B cell (primary cell): Measurements from ENCODE around the gene HMBS. TPM values are rescaled to one million over a fixed set of nuclear protein-coding genes. Genes with fewer than 3 reads are reported as not detected.

ENCODE experiments used
- ATAC-seq: fragments of 200-7000 bp; cut with Tn5 transposase; one replicate; pipeline ENCODE4 v1.10.0; 2021; ENCODE audit warnings: low read depth, mild to moderate bottlenecking, moderate number of reproducible peaks, moderate library complexity
- CTCF ChIA-PET: fragments of 350-600 bp; sonication (Branson Sonifier 250); formaldehyde crosslinking; loops from one replicate; lab custom pipeline; 2021; ENCODE audit warnings: antibody characterized with exemption, inconsistent platforms; lab: Charles Lee
- POLR2A ChIA-PET: fragments of 350-600 bp; sonication (Branson Sonifier 250); formaldehyde crosslinking; loops from one replicate; lab custom pipeline; 2021; ENCODE audit warnings: antibody characterized with exemption; lab: Charles Lee
- DNase-seq: peaks from one replicate; pipeline ENCODE4 v3.0.0; 2013
- H2AFZ ChIP-seq: 2 replicates; pipeline ENCODE4 v1.6.1; 2012; ENCODE audit warnings: mild to moderate bottlenecking, low read depth, low read length; ENCODE audit not compliant: insufficient read depth, poor library complexity, severe bottlenecking
- H3K27ac ChIP-seq, 2 donors: 1 replicate in 1 of 2; 2 replicates in 1 of 2; pipeline ENCODE4 v1.5.1; 2012 to 2013; ENCODE audit warnings: low read length in 2 of 2, mild to moderate bottlenecking in 2 of 2, moderate library complexity in 1 of 2
- H3K27me3 ChIP-seq, 4 experiments: fragments of 200-600 bp in 1 of 4; sonication (generic) in 1 of 4; replicated peaks in 1 of 4; 1 replicate in 2 of 4; 2 replicates in 2 of 4; pipeline versions ENCODE4 v1.6.1 to v1.7.0; 2013 to 2016; ENCODE audit warnings: low read length in 3 of 4, mild to moderate bottlenecking in 2 of 4, mixed read lengths in 1 of 4, moderate library complexity in 1 of 4; ENCODE audit not compliant: insufficient read depth in 4 of 4, control insufficient read depth in 3 of 4; ENCODE audit errors: control extremely low read depth in 1 of 4
- H3K36me3 ChIP-seq, 2 experiments: replicated peaks in 1 of 2; 1 replicate in 1 of 2; 2 replicates in 1 of 2; pipeline versions ENCODE4 v1.6.1 to v1.7.1; 2013; ENCODE audit warnings: low read length in 1 of 2; ENCODE audit not compliant: insufficient read depth in 2 of 2, control insufficient read depth in 1 of 2; ENCODE audit errors: control extremely low read depth in 1 of 2, extremely low read depth in 1 of 2
- H3K4me1 ChIP-seq, 2 donors: fragments of 200-600 bp in 1 of 2; sonication (generic) in 1 of 2; 1 replicate in 1 of 2; 2 replicates in 1 of 2; pipeline versions ENCODE4 v1.5.1 to v1.6.1; 2013 to 2017; ENCODE audit warnings: low read length in 2 of 2; ENCODE audit not compliant: control insufficient read depth in 2 of 2, insufficient read depth in 2 of 2
- H3K4me2 ChIP-seq: replicated peaks from 2 replicates; pipeline ENCODE3; 2012; ENCODE audit warnings: mild to moderate bottlenecking, low read depth, low read length; ENCODE audit not compliant: poor library complexity, severe bottlenecking
- H3K4me3 ChIP-seq, 5 experiments: fragments of 200-600 bp in 1 of 5; sonication (generic) in 1 of 5; 1 replicate in 3 of 5; 2 replicates in 2 of 5; pipeline versions ENCODE4 v1.5.1 to v1.7.0; 2011 to 2016; ENCODE audit warnings: low read length in 4 of 5, mild to moderate bottlenecking in 4 of 5, low read depth in 2 of 5, control low read depth in 1 of 5, moderate library complexity in 1 of 5; ENCODE audit not compliant: insufficient read depth in 1 of 5; ENCODE audit errors: control extremely low read depth in 1 of 5, extremely low read depth in 1 of 5
- H3K79me2 ChIP-seq: fragments of 200-600 bp; sonication (generic); one replicate; pipeline ENCODE4 v1.6.0; 2016; ENCODE audit warnings: low read length; ENCODE audit not compliant: control insufficient read depth, insufficient read depth
- H3K9ac ChIP-seq: fragments of 200-600 bp; sonication (generic); 2 replicates; pipeline ENCODE4 v1.6.1; 2017; ENCODE audit warnings: mild to moderate bottlenecking, low read length, moderate library complexity
- H3K9me3 ChIP-seq, 3 donors: one replicate each; pipeline versions ENCODE4 v1.6.1 to v1.7.1; 2013; ENCODE audit warnings: low read length in 2 of 3; ENCODE audit not compliant: control insufficient read depth in 2 of 3, insufficient read depth in 1 of 3; ENCODE audit errors: control extremely low read depth in 1 of 3
- H4K20me1 ChIP-seq: 2 replicates; pipeline ENCODE4 v1.6.0; 2012; ENCODE audit warnings: mild to moderate bottlenecking, low read length; ENCODE audit not compliant: insufficient read depth, control insufficient read depth, poor library complexity, severe bottlenecking
- H3K27ac Mint-ChIP-seq: one replicate; pipeline ENCODE4 v1.8.0; 2021; ENCODE audit warnings: mixed read lengths
- H3K27me3 Mint-ChIP-seq: one replicate; pipeline ENCODE4 v1.8.0; 2021; ENCODE audit warnings: mixed read lengths
- H3K4me1 Mint-ChIP-seq: one replicate; pipeline ENCODE4 v1.8.0; 2021; ENCODE audit warnings: mixed read lengths
- H3K4me3 Mint-ChIP-seq: one replicate; pipeline ENCODE4 v1.8.0; 2021; ENCODE audit warnings: mixed read lengths
- H3K9me3 Mint-ChIP-seq: one replicate; pipeline ENCODE4 v1.8.0; 2022; ENCODE audit warnings: mixed read lengths; ENCODE audit not compliant: insufficient read depth
- EZH2 ChIP-seq: IDR thresholded peaks from 2 replicates; pipeline ENCODE4 v1.6.1; 2012; ENCODE audit warnings: borderline replicate concordance, low read depth, mild to moderate bottlenecking, moderate library complexity, low read length; ENCODE audit not compliant: insufficient read depth, poor library complexity, severe bottlenecking
- WGBS: methylation state at CpG from one replicate; pipeline ENCODE4 v1.1.5; 2013; ENCODE audit warnings: missing lambda C conversion rate; ENCODE audit not compliant: insufficient coverage; 5-methylcytosine and 5-hydroxymethylcytosine counted together
- intact Hi-C: fragments of 100-400 bp; cut with micrococcal nuclease; formaldehyde crosslinking; loops from one replicate; pipeline ENCODE4 v1.10.0; 2022
- polyA plus RNA-seq: library from polyadenylated mRNA; depleted of rRNA; stranded (reverse); fragments of >200 nt; gene quantifications from 2 replicates; pipeline ENCODE4 v1.2.3, GENCODE V29; 2012
- total RNA-seq, 2 donors: library from RNA; stranded (reverse); fragments of 120-200 nt in 1 of 2; gene quantifications; 1 replicate in 1 of 2; 2 replicates in 1 of 2; pipeline versions ENCODE4 v1.2.3 to v1.2.4, GENCODE V29; 2013 to 2022
- TF ChIP-seq, protein P1 (sequence below): fragments of 200-600 bp; IDR thresholded peaks from one replicate; pipeline ENCODE4 v1.8.0; 2022; ENCODE audit warnings: antibody characterized with exemption, mild to moderate bottlenecking

Gene HMBS
- total and polyA plus RNA-seq, 2 donors (not counting 1 experiment from before 2014, with no cell fraction given) = 7.6 to 17.7 TPM

DNA sequence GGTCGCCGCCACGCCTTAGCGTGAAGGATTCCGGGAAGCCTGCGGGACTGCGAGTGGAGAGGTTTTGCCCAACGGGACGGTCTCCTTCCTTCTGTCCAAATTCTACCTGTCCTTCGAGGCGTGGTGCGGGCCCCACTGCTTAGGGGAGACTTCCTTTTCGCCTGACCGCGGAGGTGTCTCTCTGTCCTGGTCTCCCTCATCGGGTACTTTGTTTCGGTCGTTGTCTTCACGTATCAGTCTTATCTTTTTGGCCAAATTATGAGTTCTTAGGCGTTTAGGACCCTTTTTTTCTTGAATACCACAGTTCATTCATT lies 37.1 kb downstream of the HMBS start:
- ChIA-PET CTCF (interaction anchor here (0.5 to 2.1 kb wide), 6 partner anchors 13 to 363 kb away, joined by 3 to 8 read pairs (median 4); partner anchors contain the start of genes CBL and VPS11), POLR2A (interaction anchor here (0.8 to 1.9 kb wide), 8 partner anchors 10 to 138 kb away, joined by 3 to 11 read pairs (median 6); partner anchors contain the start of genes C2CD2L, DPAGT1 and NLRX1)
- peaks cover 0 to 13% of the 10 kb centered on the region in 2 experiments for H3K36me3 ChIP-seq
- WGBS = 0% methylated on average over 7 of the region's 20 CpGs
- peak overlapping the region; percentile 76 for H3K4me2 ChIP-seq
- Mint-ChIP-seq H3K27me3 (no peaks in the 10 kb centered on the region), H3K9me3 (no peaks in the 10 kb centered on the region), H3K27ac (peak overlapping the region; percentile 90), H3K4me1 (peaks cover 28% of the 10 kb centered on the region), H3K4me3 (peak overlapping the region; percentile 87)
- ATAC-seq (no peak), DNase-seq (no peak)
- H3K27ac ChIP-seq = peak overlapping the region; percentile 54 to 90
- H3K9ac ChIP-seq = peak overlapping the region; percentile 89
- H3K4me3 ChIP-seq = peak overlapping the region; percentile 91 to 97 (median 95)
- H3K79me2 ChIP-seq = peaks cover 45% of the 10 kb centered on the region
- H3K4me1 ChIP-seq = peaks cover 15 to 17% of the 10 kb centered on the region in 2 donors
- no peaks in the 10 kb centered on the region for H3K27me3 ChIP-seq
- H2AFZ ChIP-seq = peak overlapping the region; percentile 97
- TF ChIP-seq, protein P1, sequence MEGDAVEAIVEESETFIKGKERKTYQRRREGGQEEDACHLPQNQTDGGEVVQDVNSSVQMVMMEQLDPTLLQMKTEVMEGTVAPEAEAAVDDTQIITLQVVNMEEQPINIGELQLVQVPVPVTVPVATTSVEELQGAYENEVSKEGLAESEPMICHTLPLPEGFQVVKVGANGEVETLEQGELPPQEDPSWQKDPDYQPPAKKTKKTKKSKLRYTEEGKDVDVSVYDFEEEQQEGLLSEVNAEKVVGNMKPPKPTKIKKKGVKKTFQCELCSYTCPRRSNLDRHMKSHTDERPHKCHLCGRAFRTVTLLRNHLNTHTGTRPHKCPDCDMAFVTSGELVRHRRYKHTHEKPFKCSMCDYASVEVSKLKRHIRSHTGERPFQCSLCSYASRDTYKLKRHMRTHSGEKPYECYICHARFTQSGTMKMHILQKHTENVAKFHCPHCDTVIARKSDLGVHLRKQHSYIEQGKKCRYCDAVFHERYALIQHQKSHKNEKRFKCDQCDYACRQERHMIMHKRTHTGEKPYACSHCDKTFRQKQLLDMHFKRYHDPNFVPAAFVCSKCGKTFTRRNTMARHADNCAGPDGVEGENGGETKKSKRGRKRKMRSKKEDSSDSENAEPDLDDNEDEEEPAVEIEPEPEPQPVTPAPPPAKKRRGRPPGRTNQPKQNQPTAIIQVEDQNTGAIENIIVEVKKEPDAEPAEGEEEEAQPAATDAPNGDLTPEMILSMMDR = no peak
- no peak for TF ChIP-seq EZH2
- no peaks in the 10 kb centered on the region for H3K9me3 ChIP-seq
- peaks cover 10% of the 10 kb centered on the region for H4K20me1 ChIP-seq
- intact Hi-C loops = loop anchor here (1.0 kb wide), 10 partner anchors 14 to 330 kb away; partner anchors contain the start of genes C2CD2L, DDX6, DPAGT1 and HMBS

DNA sequence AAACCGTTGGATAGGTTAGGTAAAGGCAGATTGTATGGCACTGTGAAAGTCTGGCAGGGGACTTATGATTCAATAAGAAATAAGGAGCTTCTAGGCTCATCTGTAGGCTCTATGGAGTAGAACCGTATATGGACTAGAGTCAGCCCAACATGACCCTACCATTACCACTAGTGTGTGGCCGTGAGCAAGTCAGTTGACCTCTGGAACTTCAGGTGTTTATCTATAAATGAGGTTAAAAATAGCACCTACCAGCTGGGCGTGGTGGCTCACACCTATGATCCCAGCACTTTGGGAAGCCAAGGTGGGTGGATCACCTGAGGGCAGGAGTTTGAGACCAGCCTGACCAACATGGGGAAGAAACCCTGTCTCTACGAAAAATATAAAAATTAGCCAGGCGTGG lies 41.1 kb downstream of the HMBS start:
- POLR2A ChIA-PET = no interaction called here
- H2AFZ ChIP-seq = no peak overlapping the region
- H3K9me3 Mint-ChIP-seq = no peaks in the 10 kb centered on the region
- ATAC-seq (no peak), DNase-seq (no peak)
- no peaks in the 10 kb centered on the region for H3K9me3 ChIP-seq
- H3K4me1 Mint-ChIP-seq = peaks cover 25% of the 10 kb centered on the region
- H3K36me3 ChIP-seq = peaks cover 0 to 37% of the 10 kb centered on the region in 2 experiments
- H3K79me2 ChIP-seq = peaks cover 64% of the 10 kb centered on the region
- CTCF ChIA-PET = no interaction called here
- H3K27ac ChIP-seq = no peak overlapping the region
- H3K27me3 Mint-ChIP-seq = no peaks in the 10 kb centered on the region
- H3K4me1 ChIP-seq = peaks cover 10 to 13% of the 10 kb centered on the region in 2 donors
- H3K27ac Mint-ChIP-seq = no peak overlapping the region
- H3K9ac ChIP-seq = no peak overlapping the region
- H3K4me3 ChIP-seq = no peak overlapping the region
- intact Hi-C loops = no loop called here
- H3K4me3 Mint-ChIP-seq = no peak overlapping the region
- peaks cover 10% of the 10 kb centered on the region for H4K20me1 ChIP-seq
- no peak overlapping the region for H3K4me2 ChIP-seq
- H3K27me3 ChIP-seq = no peaks in the 10 kb centered on the region
- no CpG with 5 or more reads among the region's 6 CpGs for WGBS
- TF ChIP-seq, protein P1 = no peak
- TF ChIP-seq EZH2 = no peak
